K562 (cell line): ENCODE measurements around the gene AK5. TPM values are rescaled to one million over a fixed set of nuclear protein-coding genes. Genes with fewer than 3 reads are reported as not detected.

ENCODE experiments used
- ATAC-seq: fragments of 200-7000 bp; cut with Tn5 transposase; 3 replicates; pipeline ENCODE4 v1.9.1; 2020; ENCODE audit warnings: moderate library complexity
- BruUV-seq: library from RNA; stranded (reverse); fragments of 400-500 nt; replicated peaks from 2 replicates; lab custom pipeline; 2021; lab: Mats Ljungman, UMichigan
- CTCF ChIA-PET: fragments of 300-600 bp; formaldehyde crosslinking; extraction: SDS; loops from one replicate; lab custom pipeline; 2021; ENCODE audit warnings: low intra/inter-chr PET ratio; lab: Yijun Ruan, JAX
- POLR2A ChIA-PET: fragments of 300-600, 350-650 bp; sonication (Branson Sonifier 250); formaldehyde crosslinking; extraction: SDS; loops from one replicate; lab custom pipeline; 2021; ENCODE audit warnings: antibody characterized with exemption, inconsistent platforms; lab: Yijun Ruan, JAX
- DNase-seq, 4 experiments: peaks; one replicate each; pipeline versions ENCODE4 v3.0.0 to v3.0.0-alpha.2; 2011 to 2018; ENCODE audit warnings: low spot score in 3 of 4, mixed read lengths in 3 of 4; ENCODE audit errors: extremely low read depth in 1 of 4
- FAIRE-seq: peaks from 2 replicates; lab custom pipeline; 2011; peaks lifted over from hg19 to GRCh38; lab: Jason Lieb, UNC
- H2AFZ ChIP-seq: 2 replicates; pipeline ENCODE4 v1.6.0; 2011; ENCODE audit warnings: low read depth, low read length, control low read depth, inconsistent platforms
- H3K27ac ChIP-seq: fragments of 200-600 bp; 3 replicates; pipeline ENCODE4 v1.8.0; 2011; ENCODE audit warnings: low read depth, mild to moderate bottlenecking, control low read depth, inconsistent platforms, low read length, moderate library complexity, mixed read lengths; ENCODE audit errors: extremely low read depth
- H3K27me3 ChIP-seq, 2 experiments: fragments of 300-600 bp in 1 of 2; 2 replicates in 1 of 2; 3 replicates in 1 of 2; pipeline versions ENCODE4 v1.6.0 to v1.8.0; 2011; ENCODE audit warnings: inconsistent platforms in 2 of 2, low read length in 2 of 2, mild to moderate bottlenecking in 1 of 2, mixed read lengths in 1 of 2, moderate library complexity in 1 of 2; ENCODE audit not compliant: control insufficient read depth in 2 of 2, insufficient read depth in 2 of 2
- H3K36me3 ChIP-seq: fragments of 300-600 bp; 3 replicates; pipeline ENCODE4 v1.8.0; 2011; ENCODE audit warnings: mild to moderate bottlenecking, low read length, inconsistent platforms; ENCODE audit not compliant: control insufficient read depth, insufficient read depth
- H3K4me1 ChIP-seq, 2 experiments: fragments of 200-600 bp in 1 of 2; replicated peaks in 1 of 2; 2 replicates in 1 of 2; 3 replicates in 1 of 2; pipeline versions ENCODE4 v1.5.1 to v1.8.0; 2011; ENCODE audit warnings: inconsistent platforms in 2 of 2, low read length in 2 of 2, mild to moderate bottlenecking in 1 of 2, mixed read lengths in 1 of 2, moderate library complexity in 1 of 2; ENCODE audit not compliant: control insufficient read depth in 2 of 2, insufficient read depth in 2 of 2
- H3K4me2 ChIP-seq: 2 replicates; pipeline ENCODE4 v1.6.1; 2011; ENCODE audit warnings: low read length, control low read depth, inconsistent platforms, mixed read lengths; ENCODE audit not compliant: insufficient read depth
- H3K4me3 ChIP-seq: fragments of 200-600 bp; sonication (generic), shearing (Covaris generic); 2 replicates; pipeline ENCODE4 v1.5.1; 2016; ENCODE audit warnings: control low read depth, inconsistent platforms
- H3K79me2 ChIP-seq: fragments of 200-600 bp; 3 replicates; pipeline ENCODE4 v1.8.0; 2011; ENCODE audit warnings: low read length, inconsistent platforms; ENCODE audit not compliant: control insufficient read depth, insufficient read depth
- H3K9ac ChIP-seq, 2 experiments: 2 replicates each; pipeline versions ENCODE4 v1.6.0 to v1.6.1; 2011; ENCODE audit warnings: low read depth in 2 of 2, low read length in 2 of 2, control low read depth in 1 of 2, inconsistent platforms in 1 of 2, mild to moderate bottlenecking in 1 of 2, mixed read lengths in 1 of 2; ENCODE audit not compliant: insufficient read depth in 1 of 2
- H3K9me1 ChIP-seq: one replicate; pipeline ENCODE4 v1.6.0; 2011; ENCODE audit warnings: inconsistent platforms, mild to moderate bottlenecking, low read length, moderate library complexity; ENCODE audit not compliant: control insufficient read depth, insufficient read depth
- H3K9me3 ChIP-seq: replicated peaks from 2 replicates; pipeline ENCODE4 v1.5.1; 2011; ENCODE audit warnings: low read depth, low read length, inconsistent platforms; ENCODE audit not compliant: control insufficient read depth, insufficient read depth
- H4K20me1 ChIP-seq: replicated peaks from 2 replicates; pipeline ENCODE4 v1.6.1; 2011; ENCODE audit warnings: low read length, inconsistent platforms, mixed read lengths; ENCODE audit not compliant: control insufficient read depth, insufficient read depth
- ATF4 ChIP-seq: fragments of 450-650 bp; formaldehyde crosslinking; IDR thresholded peaks from 2 replicates; pipeline ENCODE4 v1.4.0; 2022; ENCODE audit warnings: mild to moderate bottlenecking, moderate library complexity
- GABPB2 ChIP-seq: fragments of 250-450 bp; sonication (Bioruptor Pico); conservative IDR thresholded peaks from 2 replicates; pipeline ENCODE4 v1.5.1; 2021; ENCODE audit warnings: mild to moderate bottlenecking
- IRF9 ChIP-seq: fragments of 450-650 bp; IDR thresholded peaks from 2 replicates; pipeline ENCODE4 v1.6.1; 2016; ENCODE audit warnings: missing biosample characterization, missing genetic modification characterization
- KDM4B ChIP-seq, 2 experiments: fragments of 450-650 bp in 1 of 2; sonication (generic) in 1 of 2; IDR thresholded peaks; 2 replicates each; pipeline ENCODE4 v1.6.1; 2016 to 2017; ENCODE audit warnings: borderline replicate concordance in 2 of 2, antibody characterized with exemption in 1 of 2, low read depth in 1 of 2, mild to moderate bottlenecking in 1 of 2
- MBD2 ChIP-seq: sonication (generic); IDR thresholded peaks from 2 replicates; pipeline ENCODE4 v1.6.1; 2016; ENCODE audit warnings: low read depth, borderline replicate concordance
- RBFOX2 ChIP-seq: fragments of 200-400 bp; formaldehyde crosslinking; IDR thresholded peaks from 2 replicates; pipeline ENCODE4 v1.6.1; 2017; ENCODE audit warnings: low read depth, mild to moderate bottlenecking, low read length, moderate library complexity
- ZNF175 ChIP-seq: fragments of 200-800 bp; sonication (Bioruptor generic); IDR thresholded peaks from 2 replicates; pipeline ENCODE4 v1.6.1; 2016; ENCODE audit warnings: low read depth, mild to moderate bottlenecking, missing genetic modification characterization, missing compliant biosample characterization
- WGBS: fragments of 100-300 bp; shearing (Covaris generic); methylation state at CpG from one replicate; pipeline ENCODE4 v1.1.6; 2016; ENCODE audit warnings: low coverage, mixed read lengths; ENCODE audit not compliant: insufficient coverage; ENCODE audit errors: missing lambda C conversion rate; 5-methylcytosine and 5-hydroxymethylcytosine counted together
- in situ Hi-C: fragments of 300-500 bp; cut with MboI; formaldehyde crosslinking; loops from 4 replicates; pipeline ENCODE4 v1.15.0; 2018; ENCODE audit warnings: inconsistent platforms, mixed read lengths
- intact Hi-C: fragments of 100-400 bp; cut with micrococcal nuclease; formaldehyde crosslinking; loops from 2 replicates; pipeline ENCODE4 v1.14.2; 2022
- polyA plus RNA-seq, 8 experiments: library from polyadenylated mRNA; depleted of rRNA in 4 of 8; stranded (reverse) in 5 of 8; unstranded in 3 of 8; fragments of >200 nt; fragmentation: Nextera tagmentation in 2 of 8; fragmentation: Illumina TruSeq in 1 of 8; extraction: Ambion mirVana in 2 of 8; extraction: Trizol in 1 of 8; gene quantifications; 2 replicates each; pipeline versions ENCODE4 v1.2.1 to v1.2.3, GENCODE V29; 2011 to 2014; ENCODE audit warnings: inconsistent platforms in 1 of 8, missing spikeins in 1 of 8
- total RNA-seq, 7 experiments: library from RNA; depleted of rRNA in 6 of 7; stranded (reverse); fragments of >200 nt in 6 of 7; fragmentation: Illumina TruSeq in 2 of 7; extraction: Trizol in 2 of 7; gene quantifications; 2 replicates each; pipeline versions ENCODE4 v1.2.1 to v1.2.3, GENCODE V29; 2011 to 2021; ENCODE audit warnings: low replicate concordance in 1 of 7

Gene AK5
- total and polyA plus RNA-seq, 9 of the 15 experiments (the other 6 are each of a cell fraction or from before 2014, with no cell fraction given), result 0.06 TPM; not detected in 8

- TF ChIP-seq ATF4 (CRISPR knock-in tag) (no peak), GABPB2 (CRISPR knock-in tag) (no peak), KDM4B (IDR thresholded peaks at IDR 0.05; ENCODE audit: borderline replicate concordance in 2 of 2, low read depth in 1 of 2) (no peak)
These were observed 185.3 kb downstream of the AK5 start (continued) for GRCh38 chr1:77467021-77467595.

- BruUV-seq, result no TSS peak
- POLR2A ChIA-PET, result no interaction called here
- in situ Hi-C loops, result no loop called here
These were observed 185.9 kb downstream of the AK5 start for GRCh38 chr1:77467741-77468140.

More at GRCh38 chr1:77467741-77468140, 185.9 kb downstream of the AK5 start:
- H3K27me3 ChIP-seq, result peaks cover 3 to 10% of the 10 kb centered on the region in 2 experiments; a peak in 3 of 5 replicates
- H3K9me3 ChIP-seq, result no peaks in the 10 kb centered on the region
- no peaks in the 10 kb centered on the region for H3K9me1 ChIP-seq
- no peak for FAIRE-seq
- no peak for TF ChIP-seq RBFOX2
- no peak for TF ChIP-seq ZNF175 (CRISPR knock-in tag)
- no peak for TF ChIP-seq IRF9
- no peak for TF ChIP-seq MBD2
- H3K4me2 ChIP-seq, result no peak overlapping the region
- no peaks in the 10 kb centered on the region for H3K36me3 ChIP-seq
- CTCF ChIA-PET, result no interaction called here
- no peak overlapping the region for H3K4me3 ChIP-seq
- DNase-seq, result no peak
- WGBS, result 0% methylated on average over 2 of the region's 2 CpGs
- intact Hi-C loops, result no loop called here
- no peaks in the 10 kb centered on the region for H4K20me1 ChIP-seq
- no peak overlapping the region for H2AFZ ChIP-seq
- ATAC-seq, result no peak; the same call in 2 of the 3 replicates
- no peaks in the 10 kb centered on the region for H3K79me2 ChIP-seq
- H3K9ac ChIP-seq, result no peak overlapping the region
- no peaks in the 10 kb centered on the region for H3K4me1 ChIP-seq
- H3K27ac ChIP-seq, result no peak overlapping the region
